HG02840 (cell line): ENCODE results near the gene ERN2.
"Not testable (repeated sequence)": the region's sequence is repeated elsewhere in the genome, so short reads cannot be mapped to it uniquely, and the experiment has no call there.

Source experiments
- ATAC-seq: cut with Tn5 transposase; IDR thresholded peaks from one replicate; pipeline ENCODE4 v1.9.1; 2021; ENCODE audit warnings: mild to moderate bottlenecking, moderate library complexity, moderate number of reproducible peaks; ENCODE audit not compliant: unreplicated experiment, low FRiP score

The ERN2 gene

GRCh38 chr16:23712976-23713375 lies at the start of gene ERN2:
TSS of gene ERN2 (minus strand) at chr16:23713222. CDS start at chr16:23713187, 35 bp downstream.
- no peak for ATAC-seq

- no peak for ATAC-seq
Observed at GRCh38 chr16:23757937-23758619, 45.1 kb upstream of the ERN2 start.

GRCh38 chr16:23757116-23757515 lies 44.1 kb upstream of the ERN2 start:
- no peak for ATAC-seq

GRCh38 chr16:23755484-23755809 lies 42.4 kb upstream of the ERN2 start:
- ATAC-seq, result no peak

- ATAC-seq, result no peak
Observed at GRCh38 chr16:23754594-23755483, 41.8 kb upstream of the ERN2 start, which contains the start of gene CHP2. TSS of gene CHP2 (plus strand) at chr16:23755026. CDS start at chr16:23755050, 24 bp downstream.

GRCh38 chr16:23753908-23754593 lies 41.0 kb upstream of the ERN2 start:
- no peak for ATAC-seq

- not testable (repeated sequence) for ATAC-seq
Observed at GRCh38 chr16:23751053-23751452, 38.0 kb upstream of the ERN2 start.

GRCh38 chr16:23748630-23749029 lies 35.6 kb upstream of the ERN2 start:
- ATAC-seq, result no peak

GRCh38 chr16:23745263-23745662 lies 32.2 kb upstream of the ERN2 start:
- ATAC-seq, result no peak

- no peak for ATAC-seq
Observed at GRCh38 chr16:23742766-23743165, 29.7 kb upstream of the ERN2 start.

- no peak for ATAC-seq
Observed at GRCh38 chr16:23741675-23742303, 28.8 kb upstream of the ERN2 start.

- ATAC-seq, result no peak
Observed at GRCh38 chr16:23739516-23739915, 26.5 kb upstream of the ERN2 start.

GRCh38 chr16:23737423-23738028 lies 24.5 kb upstream of the ERN2 start:
- not testable (repeated sequence) for ATAC-seq

- ATAC-seq, result no peak
Observed at GRCh38 chr16:23734176-23734893, 21.3 kb upstream of the ERN2 start.

- no peak for ATAC-seq
Observed at GRCh38 chr16:23729503-23730424, 16.7 kb upstream of the ERN2 start.

- ATAC-seq, result no peak
Observed at GRCh38 chr16:23728112-23728477, 15.1 kb upstream of the ERN2 start.

- ATAC-seq, result no peak
Observed at GRCh38 chr16:23726710-23727109, 13.7 kb upstream of the ERN2 start.

GRCh38 chr16:23724785-23725131 lies 11.7 kb upstream of the ERN2 start:
- no peak for ATAC-seq
